Liver (tissue), 3 donors: ENCODE measurements around the gene MAMDC2.

ENCODE experiments used
- EGR1 ChIP-seq, 2 donors: IDR thresholded peaks; 2 replicates each; pipeline ENCODE4 v1.6.1; 2016 to 2018; ENCODE audit warnings: antibody characterized with exemption in 2 of 2, low read depth in 2 of 2
- GABPA ChIP-seq, 2 donors: IDR thresholded peaks in 1 of 2; conservative IDR thresholded peaks in 1 of 2; 2 replicates each; pipeline ENCODE4 v1.6.1; 2016; ENCODE audit warnings: antibody characterized with exemption in 2 of 2, mild to moderate bottlenecking in 1 of 2, moderate library complexity in 1 of 2
- HNF4G ChIP-seq: IDR thresholded peaks from 2 replicates; pipeline ENCODE4 v1.6.1; 2016; ENCODE audit warnings: antibody characterized with exemption
- NR2F2 ChIP-seq: IDR thresholded peaks from 2 replicates; pipeline ENCODE4 v1.6.1; 2016; ENCODE audit warnings: antibody characterized with exemption
- RAD21 ChIP-seq, 2 donors: IDR thresholded peaks; 2 replicates each; pipeline ENCODE4 v1.6.1; 2016; ENCODE audit warnings: antibody characterized with exemption in 2 of 2, mild to moderate bottlenecking in 2 of 2
- SP1 ChIP-seq: IDR thresholded peaks from 2 replicates; pipeline ENCODE4 v1.6.1; 2018; ENCODE audit warnings: antibody characterized with exemption, mild to moderate bottlenecking
- TF ChIP-seq, protein P1 (sequence below): IDR thresholded peaks from 2 replicates; pipeline ENCODE4 v1.6.1; 2016; ENCODE audit warnings: antibody characterized with exemption
- TF ChIP-seq, protein P2 (sequence below): fragments of 150-350 bp; IDR thresholded peaks from 2 replicates; pipeline ENCODE4 v1.5.1; 2017; ENCODE audit warnings: improper control_type of control experiment, low read depth, low read length; ENCODE audit not compliant: missing input control
- TF ChIP-seq, protein P3 (sequence below): IDR thresholded peaks from 2 replicates; pipeline ENCODE4 v1.6.1; 2016; ENCODE audit warnings: antibody characterized with exemption
- donor health status: healthy.
- donor health status: healthy.

DNA sequence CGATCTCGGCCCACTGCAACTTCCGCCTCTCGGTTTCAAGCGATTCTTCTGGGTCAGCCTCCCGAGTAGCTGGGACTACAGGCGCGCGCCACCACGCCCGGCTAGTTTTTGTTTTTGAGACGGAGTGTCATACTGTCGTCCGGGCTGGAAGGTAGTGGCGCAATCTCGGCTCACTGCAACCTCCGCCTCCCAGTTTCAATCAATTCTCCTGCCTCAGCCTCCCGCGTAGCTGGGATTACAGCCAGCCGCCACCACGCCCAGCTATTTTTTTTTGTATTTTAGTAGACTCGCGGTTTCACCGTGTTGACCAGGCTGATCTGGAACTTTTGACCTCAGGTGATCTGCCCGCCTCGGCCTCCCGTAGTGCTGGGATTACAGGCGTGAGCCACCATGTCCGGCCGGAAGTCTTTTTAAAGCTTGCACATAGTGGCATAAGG lies 216.4 kb downstream of the MAMDC2 start:
- TF ChIP-seq, protein P1, sequence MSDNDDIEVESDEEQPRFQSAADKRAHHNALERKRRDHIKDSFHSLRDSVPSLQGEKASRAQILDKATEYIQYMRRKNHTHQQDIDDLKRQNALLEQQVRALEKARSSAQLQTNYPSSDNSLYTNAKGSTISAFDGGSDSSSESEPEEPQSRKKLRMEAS = no peak
- TF ChIP-seq, protein P2, sequence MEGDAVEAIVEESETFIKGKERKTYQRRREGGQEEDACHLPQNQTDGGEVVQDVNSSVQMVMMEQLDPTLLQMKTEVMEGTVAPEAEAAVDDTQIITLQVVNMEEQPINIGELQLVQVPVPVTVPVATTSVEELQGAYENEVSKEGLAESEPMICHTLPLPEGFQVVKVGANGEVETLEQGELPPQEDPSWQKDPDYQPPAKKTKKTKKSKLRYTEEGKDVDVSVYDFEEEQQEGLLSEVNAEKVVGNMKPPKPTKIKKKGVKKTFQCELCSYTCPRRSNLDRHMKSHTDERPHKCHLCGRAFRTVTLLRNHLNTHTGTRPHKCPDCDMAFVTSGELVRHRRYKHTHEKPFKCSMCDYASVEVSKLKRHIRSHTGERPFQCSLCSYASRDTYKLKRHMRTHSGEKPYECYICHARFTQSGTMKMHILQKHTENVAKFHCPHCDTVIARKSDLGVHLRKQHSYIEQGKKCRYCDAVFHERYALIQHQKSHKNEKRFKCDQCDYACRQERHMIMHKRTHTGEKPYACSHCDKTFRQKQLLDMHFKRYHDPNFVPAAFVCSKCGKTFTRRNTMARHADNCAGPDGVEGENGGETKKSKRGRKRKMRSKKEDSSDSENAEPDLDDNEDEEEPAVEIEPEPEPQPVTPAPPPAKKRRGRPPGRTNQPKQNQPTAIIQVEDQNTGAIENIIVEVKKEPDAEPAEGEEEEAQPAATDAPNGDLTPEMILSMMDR = no peak
- TF ChIP-seq EGR1 (IDR thresholded peaks at IDR 0.05; ENCODE audit: low read depth in 2 of 2) (no peak), GABPA (IDR thresholded peaks at IDR 0.05 in 1 of 2, conservative IDR thresholded peaks at IDR 0.05 in 1 of 2) (no peak), HNF4G (no peak), RAD21 (IDR thresholded peaks at IDR 0.05) (no peak), NR2F2 (no peak), SP1 (no peak)
- TF ChIP-seq, protein P3, sequence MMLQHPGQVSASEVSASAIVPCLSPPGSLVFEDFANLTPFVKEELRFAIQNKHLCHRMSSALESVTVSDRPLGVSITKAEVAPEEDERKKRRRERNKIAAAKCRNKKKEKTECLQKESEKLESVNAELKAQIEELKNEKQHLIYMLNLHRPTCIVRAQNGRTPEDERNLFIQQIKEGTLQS = no peak
